HepG2 (cell line): ENCODE results near the gene S100A16. TPM values are rescaled to one million over a fixed set of nuclear protein-coding genes. Genes with fewer than 3 reads are reported as not detected.

ENCODE experiments used
- CBX2 ChIP-seq, 2 experiments: fragments of 200-600 bp in 1 of 2; sonication (generic); formaldehyde crosslinking in 1 of 2; IDR thresholded peaks; 2 replicates each; pipeline versions ENCODE4 v1.7.0 to v1.8.1; 2018 to 2022; ENCODE audit warnings: low read depth in 2 of 2, low read length in 1 of 2, mild to moderate bottlenecking in 1 of 2, missing genetic modification reagents in 1 of 2
- GABPB1 ChIP-seq: IDR thresholded peaks from 2 replicates; pipeline ENCODE4 v1.6.1; 2016; ENCODE audit warnings: mild to moderate bottlenecking, missing genetic modification reagents, moderate library complexity, missing compliant biosample characterization
- GTF2F1 ChIP-seq: fragments of 150-350 bp; IDR thresholded peaks from 2 replicates; pipeline ENCODE4 v1.6.1; 2014; ENCODE audit warnings: low read length
- HNF4G ChIP-seq, 2 experiments: sonication (generic) in 1 of 2; formaldehyde crosslinking in 1 of 2; IDR thresholded peaks; 2 replicates each; pipeline versions ENCODE4 v1.4.0 to v1.6.1; 2011 to 2020; ENCODE audit warnings: borderline replicate concordance in 2 of 2, low read depth in 2 of 2, mild to moderate bottlenecking in 2 of 2, low read length in 1 of 2, missing genetic modification reagents in 1 of 2, moderate library complexity in 1 of 2
- MBNL3 ChIP-seq: fragments of 250-450 bp; sonication (Bioruptor Pico); conservative IDR thresholded peaks from 2 replicates; pipeline ENCODE4 v1.8.0; 2022; ENCODE audit warnings: mild to moderate bottlenecking, inconsistent platforms
- MTA3 ChIP-seq: sonication (generic); formaldehyde crosslinking; IDR thresholded peaks from 2 replicates; pipeline ENCODE4 v1.4.0; 2020; ENCODE audit warnings: missing genetic modification reagents
- PCBP2 ChIP-seq: fragments of 200-400 bp; formaldehyde crosslinking; optimal IDR thresholded peaks from 2 replicates; pipeline ENCODE3; 2018; ENCODE audit warnings: low read length, low read depth; ENCODE audit not compliant: poor library complexity, severe bottlenecking
- POGZ ChIP-seq: sonication (generic); formaldehyde crosslinking; IDR thresholded peaks from 2 replicates; pipeline ENCODE4 v1.4.0; 2020; ENCODE audit warnings: mild to moderate bottlenecking, missing genetic modification reagents
- RBM22 ChIP-seq: fragments of 200-400 bp; formaldehyde crosslinking; optimal IDR thresholded peaks from 2 replicates; pipeline ENCODE3; 2017; ENCODE audit warnings: mild to moderate bottlenecking, low read length, moderate library complexity
- U2AF2 ChIP-seq: fragments of 200-400 bp; formaldehyde crosslinking; IDR thresholded peaks from 2 replicates; pipeline ENCODE4 v1.6.1; 2017; ENCODE audit warnings: low read depth, mild to moderate bottlenecking, low read length
- ZNF546 ChIP-seq: sonication (generic); formaldehyde crosslinking; conservative IDR thresholded peaks from 2 replicates; pipeline ENCODE4 v1.8.1; 2023; ENCODE audit warnings: mild to moderate bottlenecking, missing genetic modification reagents
- ZNF782 ChIP-seq: sonication (generic); formaldehyde crosslinking; IDR thresholded peaks from 2 replicates; pipeline ENCODE4 v1.4.0; 2020; ENCODE audit warnings: missing genetic modification reagents, mild to moderate bottlenecking, borderline replicate concordance
- polyA plus RNA-seq, 8 experiments: library from polyadenylated mRNA; depleted of rRNA in 3 of 8; stranded (reverse) in 7 of 8; unstranded in 1 of 8; fragments of >200 nt; fragmentation: Illumina TruSeq in 4 of 8; extraction: Trizol in 4 of 8; gene quantifications; 2 replicates each; pipeline versions ENCODE4 v1.2.1 to v1.2.3, GENCODE V29; 2011 to 2016; ENCODE audit warnings: low read depth in 4 of 8, missing spikeins in 1 of 8, mixed read lengths in 1 of 8; ENCODE audit not compliant: insufficient read depth in 1 of 8
- total RNA-seq, 5 experiments: library from RNA; depleted of rRNA; stranded (reverse); fragments of >200 nt; fragmentation: Illumina TruSeq; extraction: Trizol; gene quantifications; 2 replicates each; pipeline ENCODE4 v1.2.3, GENCODE V29; 2016; ENCODE audit warnings: low read depth in 1 of 5
- TF ChIP-seq, protein P1 (sequence below): sonication (generic); formaldehyde crosslinking; IDR thresholded peaks from 2 replicates; pipeline ENCODE4 v1.5.1; 2020; ENCODE audit warnings: mild to moderate bottlenecking, moderate library complexity, missing genetic modification reagents
- TF ChIP-seq, protein P2 (sequence below): sonication (generic); formaldehyde crosslinking; IDR thresholded peaks from 2 replicates; pipeline ENCODE4 v1.5.0; 2020; ENCODE audit warnings: mild to moderate bottlenecking, missing genetic modification reagents, borderline replicate concordance
- TF ChIP-seq, protein P3 (sequence below): sonication (generic); formaldehyde crosslinking; IDR thresholded peaks from 2 replicates; pipeline ENCODE4 v1.4.0; 2020; ENCODE audit warnings: missing genetic modification reagents, mild to moderate bottlenecking, borderline replicate concordance
- TF ChIP-seq, protein P4 (sequence below): sonication (generic); formaldehyde crosslinking; IDR thresholded peaks from 2 replicates; pipeline ENCODE4 v1.8.1; 2023; ENCODE audit warnings: mild to moderate bottlenecking, moderate library complexity, missing genetic modification reagents

Gene S100A16
- total and polyA plus RNA-seq, 2 of the 13 experiments (the other 11 are each of a cell fraction or from before 2014, with no cell fraction given) = 46.0 to 195 TPM

DNA sequence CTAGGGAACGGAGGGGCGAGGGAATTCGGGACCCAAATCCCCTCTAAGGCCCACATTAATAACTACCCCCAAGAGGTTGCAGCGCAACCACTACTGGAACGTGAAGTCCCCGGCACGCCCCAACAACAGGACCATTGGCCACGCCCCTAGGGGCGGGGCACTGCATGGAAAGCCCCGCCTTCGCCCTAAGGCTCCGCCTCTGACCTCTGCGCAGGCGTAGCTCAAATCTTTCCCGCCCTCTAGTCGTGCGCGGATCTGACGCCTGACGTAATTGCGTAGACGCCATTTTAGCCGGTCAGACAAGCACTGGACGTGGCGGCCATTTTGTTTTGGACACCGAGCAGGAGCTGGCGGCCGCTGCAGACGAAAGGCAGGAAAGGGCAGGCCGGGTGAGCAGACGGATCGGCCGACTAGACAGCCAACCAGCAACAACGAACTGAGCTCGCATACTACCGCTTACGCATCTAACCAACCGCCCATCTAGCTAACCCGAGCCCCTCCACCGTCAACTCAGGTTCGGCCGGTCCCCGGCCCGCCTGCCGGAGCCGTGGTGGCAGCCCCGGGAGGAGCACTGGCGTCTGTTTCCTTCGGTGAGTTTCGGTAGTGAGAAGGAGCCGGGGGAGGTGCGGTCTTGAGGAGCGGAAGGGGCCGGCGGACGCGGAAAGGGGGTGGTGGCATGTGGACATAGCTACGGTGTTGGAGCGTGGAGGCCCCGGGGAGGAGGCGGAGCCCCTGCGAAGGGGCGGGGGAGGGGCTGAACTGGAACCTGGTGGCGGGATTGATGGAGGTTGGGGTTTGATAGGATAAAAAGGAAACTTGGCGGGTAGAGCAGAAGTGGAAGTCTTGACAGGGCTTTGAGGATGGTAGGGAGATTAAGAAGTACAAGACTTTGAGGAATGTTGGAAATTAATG lies 21.1 kb upstream of the S100A16 start, which contains the start of gene CHTOP (continued):
- TF ChIP-seq RBM22 (no peak), MBNL3 (CRISPR knock-in tag) (no peak), MTA3 (CRISPR knock-in tag) (no peak), CBX2 (IDR thresholded peaks at IDR 0.05; ENCODE audit: low read depth, low read length) (no peak), CBX2 (CRISPR knock-in tag; IDR thresholded peaks at IDR 0.05; ENCODE audit: low read depth) (no peak), PCBP2 (no peak), POGZ (peak; percentile 91), HNF4G (IDR thresholded peaks at IDR 0.05; ENCODE audit: borderline replicate concordance, low read depth, low read length) (no peak), HNF4G (CRISPR knock-in tag; IDR thresholded peaks at IDR 0.05; ENCODE audit: borderline replicate concordance, low read depth) (no peak), ZNF546 (CRISPR knock-in tag) (no peak; the same call in 1 of the 2 replicates), ZNF782 (CRISPR knock-in tag) (peak; percentile 78; the same call in 1 of the 2 replicates), GABPB1 (CRISPR knock-in tag) (peak; percentile 87), GTF2F1 (no peak), U2AF2 (no peak)
- TF ChIP-seq, protein P1, sequence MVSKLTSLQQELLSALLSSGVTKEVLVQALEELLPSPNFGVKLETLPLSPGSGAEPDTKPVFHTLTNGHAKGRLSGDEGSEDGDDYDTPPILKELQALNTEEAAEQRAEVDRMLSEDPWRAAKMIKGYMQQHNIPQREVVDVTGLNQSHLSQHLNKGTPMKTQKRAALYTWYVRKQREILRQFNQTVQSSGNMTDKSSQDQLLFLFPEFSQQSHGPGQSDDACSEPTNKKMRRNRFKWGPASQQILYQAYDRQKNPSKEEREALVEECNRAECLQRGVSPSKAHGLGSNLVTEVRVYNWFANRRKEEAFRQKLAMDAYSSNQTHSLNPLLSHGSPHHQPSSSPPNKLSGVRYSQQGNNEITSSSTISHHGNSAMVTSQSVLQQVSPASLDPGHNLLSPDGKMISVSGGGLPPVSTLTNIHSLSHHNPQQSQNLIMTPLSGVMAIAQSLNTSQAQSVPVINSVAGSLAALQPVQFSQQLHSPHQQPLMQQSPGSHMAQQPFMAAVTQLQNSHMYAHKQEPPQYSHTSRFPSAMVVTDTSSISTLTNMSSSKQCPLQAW (CRISPR knock-in tag) = peak; percentile 92
- TF ChIP-seq, protein P2, sequence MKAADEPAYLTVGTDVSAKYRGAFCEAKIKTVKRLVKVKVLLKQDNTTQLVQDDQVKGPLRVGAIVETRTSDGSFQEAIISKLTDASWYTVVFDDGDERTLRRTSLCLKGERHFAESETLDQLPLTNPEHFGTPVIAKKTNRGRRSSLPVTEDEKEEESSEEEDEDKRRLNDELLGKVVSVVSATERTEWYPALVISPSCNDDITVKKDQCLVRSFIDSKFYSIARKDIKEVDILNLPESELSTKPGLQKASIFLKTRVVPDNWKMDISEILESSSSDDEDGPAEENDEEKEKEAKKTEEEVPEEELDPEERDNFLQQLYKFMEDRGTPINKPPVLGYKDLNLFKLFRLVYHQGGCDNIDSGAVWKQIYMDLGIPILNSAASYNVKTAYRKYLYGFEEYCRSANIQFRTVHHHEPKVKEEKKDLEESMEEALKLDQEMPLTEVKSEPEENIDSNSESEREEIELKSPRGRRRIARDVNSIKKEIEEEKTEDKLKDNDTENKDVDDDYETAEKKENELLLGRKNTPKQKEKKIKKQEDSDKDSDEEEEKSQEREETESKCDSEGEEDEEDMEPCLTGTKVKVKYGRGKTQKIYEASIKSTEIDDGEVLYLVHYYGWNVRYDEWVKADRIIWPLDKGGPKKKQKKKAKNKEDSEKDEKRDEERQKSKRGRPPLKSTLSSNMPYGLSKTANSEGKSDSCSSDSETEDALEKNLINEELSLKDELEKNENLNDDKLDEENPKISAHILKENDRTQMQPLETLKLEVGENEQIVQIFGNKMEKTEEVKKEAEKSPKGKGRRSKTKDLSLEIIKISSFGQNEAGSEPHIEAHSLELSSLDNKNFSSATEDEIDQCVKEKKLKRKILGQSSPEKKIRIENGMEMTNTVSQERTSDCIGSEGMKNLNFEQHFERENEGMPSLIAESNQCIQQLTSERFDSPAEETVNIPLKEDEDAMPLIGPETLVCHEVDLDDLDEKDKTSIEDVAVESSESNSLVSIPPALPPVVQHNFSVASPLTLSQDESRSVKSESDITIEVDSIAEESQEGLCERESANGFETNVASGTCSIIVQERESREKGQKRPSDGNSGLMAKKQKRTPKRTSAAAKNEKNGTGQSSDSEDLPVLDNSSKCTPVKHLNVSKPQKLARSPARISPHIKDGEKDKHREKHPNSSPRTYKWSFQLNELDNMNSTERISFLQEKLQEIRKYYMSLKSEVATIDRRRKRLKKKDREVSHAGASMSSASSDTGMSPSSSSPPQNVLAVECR (CRISPR knock-in tag) = peak; percentile 94
- TF ChIP-seq, protein P3, sequence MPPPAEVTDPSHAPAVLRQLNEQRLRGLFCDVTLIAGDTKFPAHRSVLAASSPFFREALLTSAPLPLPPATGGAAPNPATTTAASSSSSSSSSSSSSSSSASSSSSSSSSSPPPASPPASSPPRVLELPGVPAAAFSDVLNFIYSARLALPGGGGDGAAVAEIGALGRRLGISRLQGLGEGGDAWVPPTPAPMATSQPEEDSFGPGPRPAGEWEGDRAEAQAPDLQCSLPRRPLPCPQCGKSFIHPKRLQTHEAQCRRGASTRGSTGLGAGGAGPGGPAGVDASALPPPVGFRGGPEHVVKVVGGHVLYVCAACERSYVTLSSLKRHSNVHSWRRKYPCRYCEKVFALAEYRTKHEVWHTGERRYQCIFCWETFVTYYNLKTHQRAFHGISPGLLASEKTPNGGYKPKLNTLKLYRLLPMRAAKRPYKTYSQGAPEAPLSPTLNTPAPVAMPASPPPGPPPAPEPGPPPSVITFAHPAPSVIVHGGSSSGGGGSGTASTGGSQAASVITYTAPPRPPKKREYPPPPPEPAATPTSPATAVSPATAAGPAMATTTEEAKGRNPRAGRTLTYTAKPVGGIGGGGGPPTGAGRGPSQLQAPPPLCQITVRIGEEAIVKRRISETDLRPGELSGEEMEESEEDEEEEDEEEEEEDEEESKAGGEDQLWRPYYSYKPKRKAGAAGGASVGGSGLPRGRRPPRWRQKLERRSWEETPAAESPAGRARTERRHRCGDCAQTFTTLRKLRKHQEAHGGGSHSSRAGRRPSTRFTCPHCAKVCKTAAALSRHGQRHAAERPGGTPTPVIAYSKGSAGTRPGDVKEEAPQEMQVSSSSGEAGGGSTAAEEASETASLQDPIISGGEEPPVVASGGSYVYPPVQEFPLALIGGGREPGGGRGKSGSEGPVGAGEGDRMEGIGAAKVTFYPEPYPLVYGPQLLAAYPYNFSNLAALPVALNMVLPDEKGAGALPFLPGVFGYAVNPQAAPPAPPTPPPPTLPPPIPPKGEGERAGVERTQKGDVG = no peak
- TF ChIP-seq, protein P4, sequence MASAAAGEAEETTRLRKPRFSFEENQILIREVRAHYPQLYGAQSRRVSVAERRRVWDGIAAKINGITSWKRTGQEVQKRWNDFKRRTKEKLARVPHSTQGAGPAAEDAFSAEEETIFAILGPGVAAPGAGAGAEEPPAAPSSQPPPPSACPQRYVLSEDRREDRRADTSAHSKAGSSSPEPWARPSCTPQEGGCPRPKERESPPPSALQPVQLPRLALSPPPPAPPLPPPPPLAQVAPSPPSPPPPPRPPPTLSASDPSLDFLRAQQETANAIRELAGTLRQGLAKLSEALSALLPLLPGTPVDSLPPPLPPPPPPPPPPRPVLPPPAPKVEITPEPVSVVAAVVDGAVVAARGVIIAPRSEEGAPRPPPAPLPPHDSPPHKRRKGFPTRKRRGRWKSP = peak; percentile 83
